ENCODE data around the gene CFAP43. TPM values are rescaled to one million over a fixed set of nuclear protein-coding genes. Genes with fewer than 3 reads are reported as not detected.
"Not testable (repeated sequence)": the region's sequence is repeated elsewhere in the genome, so short reads cannot be mapped to it uniquely, and the experiment has no call there.

The CFAP43 gene
- total and polyA plus RNA-seq, 2 donors (not counting 1 experiment from before 2014, with no cell fraction given): 0.12 TPM; not detected in 1

DNA sequence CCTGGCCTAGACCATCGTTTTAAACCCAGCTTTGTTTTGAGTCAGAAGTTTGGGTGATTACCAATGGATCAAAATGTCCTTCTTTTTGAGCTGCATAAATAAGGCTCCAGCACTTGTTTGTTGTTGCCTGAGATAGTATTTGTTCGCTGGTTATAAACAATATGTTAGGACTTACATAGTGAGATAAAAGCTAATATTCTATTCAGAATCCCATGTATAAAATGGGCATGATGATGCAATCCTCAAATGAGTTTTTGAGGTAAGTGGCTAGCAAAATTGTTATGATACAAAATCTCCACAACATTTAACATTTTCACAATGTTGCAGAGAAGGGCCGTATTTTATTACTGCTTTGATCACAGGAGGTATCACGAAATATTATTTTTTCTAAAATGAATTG, 48.5 kb downstream of the CFAP43 start:
- Histone ChIP-seq H3K4me1 (ENCODE audit: control insufficient read depth in 2 of 2, insufficient read depth in 2 of 2, low read length in 2 of 2) (no peaks in the 10 kb centered on the region), H3K27ac (ENCODE audit: low read length in 2 of 2) (no peak overlapping the region), H3K9ac (ENCODE audit: low read length) (no peak overlapping the region), H4K20me1 (ENCODE audit: control insufficient read depth, insufficient read depth, low read length, poor library complexity, severe bottlenecking) (no peaks in the 10 kb centered on the region), H3K9me3 (ENCODE audit: control extremely low read depth in 1 of 3, control insufficient read depth in 2 of 3, insufficient read depth in 1 of 3, low read length in 2 of 3) (no peaks in the 10 kb centered on the region), H3K79me2 (ENCODE audit: control insufficient read depth, insufficient read depth, low read length) (no peaks in the 10 kb centered on the region), H2AFZ (ENCODE audit: insufficient read depth, low read depth, low read length, poor library complexity, severe bottlenecking) (no peak overlapping the region), H3K36me3 (replicated peaks in 1 of 2; ENCODE audit: control extremely low read depth in 1 of 2, control insufficient read depth in 1 of 2, extremely low read depth in 1 of 2, insufficient read depth in 2 of 2, low read length in 1 of 2) (no peaks in the 10 kb centered on the region), H3K27me3 (replicated peaks in 1 of 4; ENCODE audit: control extremely low read depth in 1 of 4, control insufficient read depth in 3 of 4, insufficient read depth in 4 of 4, low read length in 3 of 4) (peaks cover 0 to 7% (median 0%) of the 10 kb centered on the region in 4 experiments), H3K4me2 (replicated peaks; ENCODE audit: low read depth, low read length, poor library complexity, severe bottlenecking) (no peak overlapping the region), H3K4me3 (ENCODE audit: control extremely low read depth in 1 of 5, extremely low read depth in 1 of 5, insufficient read depth in 1 of 5, low read depth in 2 of 5, low read length in 4 of 5) (no peak overlapping the region)
- Mint-ChIP-seq H3K27ac (no peak overlapping the region), H3K27me3 (peaks cover 16% of the 10 kb centered on the region), H3K9me3 (ENCODE audit: insufficient read depth) (no peaks in the 10 kb centered on the region), H3K4me1 (no peaks in the 10 kb centered on the region), H3K4me3 (no peak overlapping the region)
- POLR2A ChIA-PET: no interaction called here
- TF ChIP-seq EZH2 (IDR thresholded peaks at IDR 0.05; ENCODE audit: borderline replicate concordance, insufficient read depth, low read depth, low read length, poor library complexity, severe bottlenecking) (no peak), CTCF (IDR thresholded peaks at IDR 0.05) (no peak)
- ATAC-seq (ENCODE audit: low read depth) (no peak), DNase-seq (no peak)
- CTCF ChIA-PET: interaction anchor here (1.6 kb wide), 1 partner anchor 296 kb away, joined by 3 read pairs; no protein-coding TSS in a partner anchor
- intact Hi-C loops (cut with micrococcal nuclease): no loop called here
- WGBS (ENCODE audit: insufficient coverage): 100% methylated on average over 1 of the region's 4 CpGs

DNA sequence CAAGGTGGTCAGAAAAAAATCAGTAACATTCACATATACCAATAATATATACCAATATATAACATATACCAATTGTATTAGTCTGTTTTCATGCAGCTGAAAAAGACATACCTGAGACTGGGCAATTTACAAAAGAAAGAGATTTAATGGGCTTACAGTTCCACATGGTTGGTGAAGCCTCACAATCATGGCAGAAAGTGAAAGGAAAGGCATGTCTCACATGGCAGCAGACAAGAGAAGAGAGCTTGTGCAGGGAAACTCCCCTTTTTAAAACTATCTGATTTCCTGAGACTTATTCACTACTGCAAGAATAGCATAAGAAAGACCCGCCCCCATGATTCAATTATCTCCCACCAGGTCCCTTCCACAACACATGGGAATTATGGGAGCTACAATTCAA, 58.0 kb downstream of the CFAP43 start:
- H3K4me3 Mint-ChIP-seq; H4K20me1 ChIP-seq (ENCODE audit: control insufficient read depth, insufficient read depth, low read length, poor library complexity, severe bottlenecking); H3K27ac ChIP-seq (ENCODE audit: low read length in 2 of 2); H3K79me2 ChIP-seq (ENCODE audit: control insufficient read depth, insufficient read depth, low read length); intact Hi-C loops (cut with micrococcal nuclease); H3K9me3 Mint-ChIP-seq (ENCODE audit: insufficient read depth); ATAC-seq (ENCODE audit: low read depth); H3K4me3 ChIP-seq (ENCODE audit: control extremely low read depth in 1 of 5, extremely low read depth in 1 of 5, insufficient read depth in 1 of 5, low read depth in 2 of 5, low read length in 4 of 5); H2AFZ ChIP-seq (ENCODE audit: insufficient read depth, low read depth, low read length, poor library complexity, severe bottlenecking); H3K4me1 Mint-ChIP-seq; H3K4me1 ChIP-seq (ENCODE audit: control insufficient read depth in 2 of 2, insufficient read depth in 2 of 2, low read length in 2 of 2); H3K27ac Mint-ChIP-seq; H3K36me3 ChIP-seq (replicated peaks in 1 of 2; ENCODE audit: control extremely low read depth in 1 of 2, control insufficient read depth in 1 of 2, extremely low read depth in 1 of 2, insufficient read depth in 2 of 2, low read length in 1 of 2); DNase-seq; H3K4me2 ChIP-seq (replicated peaks; ENCODE audit: low read depth, low read length, poor library complexity, severe bottlenecking); CTCF ChIA-PET; H3K9ac ChIP-seq (ENCODE audit: low read length); POLR2A ChIA-PET: not testable (repeated sequence)
- no CpG with 5 or more reads among the region's 1 CpG for WGBS (ENCODE audit: insufficient coverage)
- peaks cover 44% of the 10 kb centered on the region for H3K27me3 Mint-ChIP-seq
- H3K27me3 ChIP-seq (replicated peaks in 1 of 4; ENCODE audit: control extremely low read depth in 1 of 4, control insufficient read depth in 3 of 4, insufficient read depth in 4 of 4, low read length in 3 of 4): peaks cover 0 to 17% (median 7%) of the 10 kb centered on the region in 4 experiments
- peaks cover 2 to 13% (median 10%) of the 10 kb centered on the region in 3 donors for H3K9me3 ChIP-seq (ENCODE audit: control extremely low read depth in 1 of 3, control insufficient read depth in 2 of 3, insufficient read depth in 1 of 3, low read length in 2 of 3)
